Small intestine (tissue), 7 donors: ENCODE measurements around the gene C19orf33. TPM values are rescaled to one million over a fixed set of nuclear protein-coding genes. Genes with fewer than 3 reads are reported as not detected.
A peak's percentile ranks its signal among the peaks of the same experiment; 100 is the strongest.
"Not testable (repeated sequence)": the region's sequence is repeated elsewhere in the genome, so short reads cannot be mapped to it uniquely, and the experiment has no call there.

Experiments used
- DNase-seq, 2 donors: peaks; one replicate each; pipeline versions ENCODE4 v3.0.0 to v3.0.0-alpha.2; 2013
- FAIRE-seq: peaks from 2 replicates; lab custom pipeline; 2012; peaks lifted over from hg19 to GRCh38; lab: Jason Lieb, UNC
- H3K27ac ChIP-seq, 3 donors: one replicate each; pipeline ENCODE4 v1.5.1; 2013; ENCODE audit warnings: low read length in 2 of 3, mild to moderate bottlenecking in 2 of 3, control low read depth in 1 of 3, inconsistent platforms in 1 of 3, low read depth in 1 of 3, moderate library complexity in 1 of 3
- H3K27me3 ChIP-seq, 3 donors: one replicate each; pipeline ENCODE4 v1.6.1; 2013; ENCODE audit warnings: low read length in 3 of 3, inconsistent platforms in 1 of 3; ENCODE audit not compliant: control insufficient read depth in 3 of 3, insufficient read depth in 3 of 3
- H3K36me3 ChIP-seq, 3 donors: one replicate each; pipeline ENCODE4 v1.6.1; 2013; ENCODE audit warnings: low read length in 3 of 3, inconsistent platforms in 1 of 3, low read depth in 1 of 3, mild to moderate bottlenecking in 1 of 3, moderate library complexity in 1 of 3; ENCODE audit not compliant: control insufficient read depth in 3 of 3, insufficient read depth in 2 of 3
- H3K4me1 ChIP-seq, 3 donors: one replicate each; pipeline ENCODE4 v1.6.1; 2013; ENCODE audit warnings: low read length in 2 of 3, inconsistent platforms in 1 of 3, low read depth in 1 of 3, mild to moderate bottlenecking in 1 of 3, moderate library complexity in 1 of 3; ENCODE audit not compliant: control insufficient read depth in 3 of 3, insufficient read depth in 2 of 3
- H3K4me3 ChIP-seq, 3 donors: one replicate each; pipeline ENCODE4 v1.5.1; 2013; ENCODE audit warnings: low read length in 3 of 3, control low read depth in 1 of 3, inconsistent platforms in 1 of 3, low read depth in 1 of 3, mild to moderate bottlenecking in 1 of 3, moderate library complexity in 1 of 3
- H3K9me3 ChIP-seq, 2 donors: one replicate each; pipeline ENCODE4 v1.6.1; 2013; ENCODE audit warnings: low read depth in 1 of 2, low read length in 1 of 2; ENCODE audit not compliant: control insufficient read depth in 2 of 2, insufficient read depth in 1 of 2
- WGBS, 3 donors: extraction: QIAGEN DNeasy Blood & Tissue Kit; methylation state at CpG; one replicate each; pipeline ENCODE4 v1.1.7; 2013; 5-methylcytosine and 5-hydroxymethylcytosine counted together
- polyA plus RNA-seq, 4 donors: library from polyadenylated mRNA; stranded (reverse) in 3 of 4; unstranded in 1 of 4; fragments of 200-250 nt in 3 of 4; fragments of 120-200 nt in 1 of 4; gene quantifications; one replicate each; pipeline versions ENCODE4 v1.2.1 to v1.2.3, GENCODE V29; 2013
- donor health status: healthy with polysubstance abuse.
- donor health status: control.
- donor health status: control.
- donor health status: Bipolar disorder and iron deficiency.
- donor health status: healthy.

C19orf33 gene
- polyA plus RNA-seq, 4 donors: 410 to 2,753 (median 1,138) TPM

DNA sequence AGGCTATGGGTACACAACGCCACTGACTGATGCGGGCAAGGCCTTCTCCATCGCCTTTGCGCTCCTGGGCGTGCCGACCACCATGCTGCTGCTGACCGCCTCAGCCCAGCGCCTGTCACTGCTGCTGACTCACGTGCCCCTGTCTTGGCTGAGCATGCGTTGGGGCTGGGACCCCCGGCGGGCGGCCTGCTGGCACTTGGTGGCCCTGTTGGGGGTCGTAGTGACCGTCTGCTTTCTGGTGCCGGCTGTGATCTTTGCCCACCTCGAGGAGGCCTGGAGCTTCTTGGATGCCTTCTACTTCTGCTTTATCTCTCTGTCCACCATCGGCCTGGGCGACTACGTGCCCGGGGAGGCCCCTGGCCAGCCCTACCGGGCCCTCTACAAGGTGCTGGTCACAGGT is 22.5 kb downstream of the C19orf33 start:
- 93 to 96% (median 95%) methylated on average over 22 of the region's 22 CpGs for WGBS, 3 donors
- FAIRE-seq: no peak
- H3K36me3 ChIP-seq: peaks cover 3 to 21% (median 11%) of the 10 kb centered on the region in 3 donors

DNA sequence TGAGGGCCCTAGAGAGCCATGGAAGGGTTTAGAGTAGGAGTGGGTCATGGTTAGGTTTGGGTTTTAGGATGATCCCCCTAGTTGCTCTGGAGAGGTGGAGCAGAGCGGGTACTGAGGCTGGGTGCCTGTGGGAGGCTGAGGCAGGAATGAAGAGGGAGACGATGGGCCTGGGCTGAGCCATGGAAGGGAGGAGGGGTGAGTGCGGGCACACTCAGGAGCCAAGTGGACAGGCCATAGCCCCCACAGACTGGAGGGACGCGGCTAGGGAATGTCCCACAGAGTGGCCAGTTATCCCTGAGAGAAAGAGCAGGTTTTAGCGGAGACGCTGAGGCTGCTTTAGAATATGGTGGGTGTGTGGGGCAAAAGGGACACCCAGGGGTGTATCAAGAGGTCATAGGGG is 25.6 kb downstream of the C19orf33 start:
- H3K4me1 ChIP-seq: no peaks in the 10 kb centered on the region
- no peaks in the 10 kb centered on the region for H3K27me3 ChIP-seq
- H3K9me3 ChIP-seq: no peaks in the 10 kb centered on the region
- no peak for FAIRE-seq
- WGBS, 3 donors: 94 to 98% (median 98%) methylated on average over 7 of the region's 7 CpGs
- peaks cover 3 to 16% (median 11%) of the 10 kb centered on the region in 3 donors for H3K36me3 ChIP-seq
- H3K4me3 ChIP-seq: no peak overlapping the region
- no peak overlapping the region for H3K27ac ChIP-seq
- DNase-seq: no peak

More for the DNA sequence above, 22.5 kb downstream of the C19orf33 start:
- Histone ChIP-seq H3K4me1 (no peaks in the 10 kb centered on the region), H3K27ac (no peak overlapping the region), H3K9me3 (no peaks in the 10 kb centered on the region), H3K4me3 (no peak overlapping the region), H3K27me3 (no peaks in the 10 kb centered on the region)
- DNase-seq: no peak

DNA sequence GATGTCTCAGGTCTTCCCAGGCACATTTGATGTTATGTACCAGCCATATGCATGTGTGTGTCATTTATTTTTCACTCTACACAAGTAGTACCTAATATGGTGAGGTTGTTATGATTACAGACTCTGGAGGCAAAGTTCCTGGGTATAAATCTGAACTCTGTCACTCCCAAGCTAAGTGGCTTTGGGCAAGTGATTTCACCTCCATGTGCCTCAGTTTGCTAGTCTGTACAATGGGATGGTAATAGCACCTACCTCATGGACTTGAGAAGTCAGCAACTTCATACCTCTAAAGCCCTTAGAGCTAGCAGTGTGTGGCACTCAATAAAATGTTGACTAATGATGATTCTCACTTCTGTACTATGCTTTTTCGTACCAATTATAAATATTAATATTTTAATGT is 27.7 kb downstream of the C19orf33 start:
- FAIRE-seq (no peak), DNase-seq (no peak)
- 87 to 89% (median 88%) methylated on average over 1 of the region's 1 CpG for WGBS, 3 donors
- H3K4me1 ChIP-seq: no peaks in the 10 kb centered on the region
- no peak overlapping the region for H3K27ac ChIP-seq
- H3K36me3 ChIP-seq: peaks cover 3 to 13% (median 6%) of the 10 kb centered on the region in 3 donors
- no peak overlapping the region for H3K4me3 ChIP-seq
- H3K9me3 ChIP-seq: no peaks in the 10 kb centered on the region
- no peaks in the 10 kb centered on the region for H3K27me3 ChIP-seq

DNA sequence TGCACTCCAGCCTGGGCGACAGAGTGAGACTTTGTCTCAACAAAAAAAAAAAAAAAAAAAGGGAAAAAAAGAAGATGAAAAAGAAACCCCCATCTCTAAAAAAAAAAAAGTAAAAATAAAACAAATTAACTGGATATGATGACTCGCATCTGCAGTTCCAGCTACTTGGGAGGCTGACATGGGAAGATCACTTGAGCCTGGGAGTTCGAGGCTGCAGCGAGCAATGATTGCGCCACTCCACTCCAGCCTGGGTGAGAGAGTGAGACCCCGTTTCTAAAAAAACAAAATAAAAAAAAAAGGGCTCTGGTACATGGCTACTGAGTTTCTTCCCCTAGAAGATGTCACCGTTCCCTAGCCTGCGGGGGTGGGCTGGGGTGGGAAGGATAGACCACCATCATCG is 29.2 kb downstream of the C19orf33 start:
- WGBS, 3 donors: 88 to 90% (median 88%) methylated on average over 9 of the region's 9 CpGs

DNA sequence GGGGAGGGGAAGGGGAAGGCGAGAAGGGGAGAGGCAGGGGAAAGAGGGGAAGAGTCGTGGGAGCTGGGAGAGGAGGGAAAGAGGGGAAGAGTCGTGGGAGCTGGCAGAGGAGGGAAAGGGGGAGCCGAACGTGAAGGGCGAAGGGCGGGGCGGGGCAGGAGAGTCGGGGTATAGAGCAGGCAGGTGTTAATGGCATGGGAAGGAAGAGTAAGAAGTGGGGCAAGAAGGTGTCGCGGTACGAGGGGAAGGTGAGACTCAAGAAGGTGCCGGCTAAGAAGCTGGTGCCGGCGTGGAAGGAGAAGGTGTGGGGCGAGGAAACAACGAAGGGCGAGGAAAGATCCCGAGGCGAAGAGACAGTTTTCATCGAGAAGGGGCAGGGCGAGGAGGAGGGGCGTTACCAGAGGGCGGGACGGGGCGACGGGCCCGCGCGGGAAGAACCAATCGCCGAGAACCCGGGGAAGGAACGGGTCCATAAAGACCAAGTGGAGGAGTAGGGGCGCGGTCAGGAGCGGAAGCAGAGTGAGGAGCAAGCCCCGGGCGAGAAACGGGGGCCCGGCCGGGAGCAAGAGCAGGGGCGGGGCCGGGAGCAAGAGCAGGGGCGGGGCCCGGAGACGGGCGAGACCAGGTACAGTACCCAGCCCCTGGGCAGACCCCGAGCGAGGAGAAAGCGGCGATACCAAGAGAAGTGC is 32.0 kb downstream of the C19orf33 start:
- Histone ChIP-seq H3K36me3 (peaks cover 0 to 7% (median 0%) of the 10 kb centered on the region in 3 donors), H3K4me1 (peaks cover 0 to 7% (median 0%) of the 10 kb centered on the region in 3 donors), H3K27ac (peak overlapping the region; percentile 96 to 99 (median 97)), H3K9me3 (no peaks in the 10 kb centered on the region), H3K4me3 (peak overlapping the region; percentile 61 to 70 (median 65)), H3K27me3 (no peaks in the 10 kb centered on the region)
- DNase-seq: peak; percentile 97 to 98
- WGBS, 3 donors: 0 to 1% (median 1%) methylated on average over 48 to 52 of the region's 52 CpGs
- FAIRE-seq: no peak

More for the DNA sequence above, 29.2 kb downstream of the C19orf33 start:
- Histone ChIP-seq H3K4me1 (peaks cover 0 to 7% (median 0%) of the 10 kb centered on the region in 3 donors), H3K9me3 (no peaks in the 10 kb centered on the region), H3K27me3 (no peaks in the 10 kb centered on the region), H3K27ac (no peak overlapping the region), H3K36me3 (no peaks in the 10 kb centered on the region), H3K4me3 (no peak overlapping the region)
- DNase-seq: no peak
- FAIRE-seq: no peak

DNA sequence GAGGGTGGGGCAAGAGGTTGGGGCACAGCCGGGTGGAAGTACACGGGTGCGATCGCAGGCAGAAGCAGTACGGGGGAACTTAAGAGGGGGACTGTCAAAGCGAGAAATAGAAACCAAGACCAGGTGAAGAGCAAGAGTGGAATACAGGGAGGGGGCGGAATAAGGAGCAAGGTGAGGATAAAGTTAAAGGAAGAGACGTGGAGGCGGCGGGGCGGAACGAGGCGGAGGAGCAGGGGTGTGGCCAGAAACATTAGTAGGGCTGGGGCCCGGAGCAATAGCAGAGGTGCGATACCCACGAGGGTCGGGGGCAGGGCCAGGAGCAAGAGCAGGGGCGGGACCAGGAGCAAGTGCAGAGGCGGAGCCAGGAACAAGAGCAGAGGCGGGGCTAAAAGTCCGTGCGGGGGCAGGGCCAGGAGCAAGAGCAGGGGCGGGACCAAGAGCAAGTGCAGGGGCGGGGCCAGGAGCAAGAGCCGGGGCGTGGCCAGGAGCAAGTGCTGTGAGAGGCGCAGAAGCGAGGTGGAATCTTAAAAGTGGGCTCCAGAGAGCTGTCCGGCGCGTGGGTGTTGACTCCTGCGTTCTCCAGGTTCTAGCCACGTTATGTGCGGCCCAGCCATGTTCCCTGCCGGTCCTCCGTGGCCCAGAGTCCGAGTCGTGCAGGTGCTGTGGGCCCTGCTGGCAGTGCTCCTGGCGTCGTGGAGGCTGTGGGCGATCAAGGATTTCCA is 32.7 kb downstream of the C19orf33 start:
- peaks cover 0 to 10% (median 0%) of the 10 kb centered on the region in 3 donors for H3K36me3 ChIP-seq
- WGBS, 3 donors: 1 to 5% (median 4%) methylated on average over 34 to 41 of the region's 41 CpGs
- no peaks in the 10 kb centered on the region for H3K27me3 ChIP-seq
- DNase-seq: peak; percentile 98
- H3K4me1 ChIP-seq: peaks cover 0 to 7% (median 0%) of the 10 kb centered on the region in 3 donors
- H3K27ac ChIP-seq: peak overlapping the region; percentile 96 to 99 (median 97)
- FAIRE-seq: peak; percentile 47
- peak overlapping the region; percentile 61 to 70 (median 65) for H3K4me3 ChIP-seq
- H3K9me3 ChIP-seq: no peaks in the 10 kb centered on the region

DNA sequence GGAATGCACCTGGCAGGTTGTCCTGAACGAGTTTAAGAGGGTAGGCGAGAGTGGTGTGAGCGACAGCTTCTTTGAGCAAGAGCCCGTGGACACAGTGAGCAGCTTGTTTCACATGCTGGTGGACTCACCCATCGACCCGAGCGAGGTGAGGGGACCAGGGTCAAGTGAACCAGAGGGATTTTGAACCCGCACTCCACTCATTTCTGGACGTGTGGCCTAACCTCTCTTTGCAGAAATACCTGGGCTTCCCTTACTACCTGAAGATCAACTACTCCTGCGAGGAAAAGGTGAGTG is 33.3 kb downstream of the C19orf33 start:
- DNase-seq (no peak), FAIRE-seq (no peak)
- Histone ChIP-seq H3K4me1 (peaks cover 0 to 7% (median 0%) of the 10 kb centered on the region in 3 donors), H3K4me3 (peak overlapping the region in 2 of 3 donors; percentile 24 to 70), H3K9me3 (no peaks in the 10 kb centered on the region), H3K27ac (peak overlapping the region; percentile 7 to 97 (median 38)), H3K27me3 (no peaks in the 10 kb centered on the region), H3K36me3 (peaks cover 0 to 10% (median 0%) of the 10 kb centered on the region in 3 donors)
- WGBS, 3 donors: 51 to 64% (median 58%) methylated on average over 10 of the region's 10 CpGs

DNA sequence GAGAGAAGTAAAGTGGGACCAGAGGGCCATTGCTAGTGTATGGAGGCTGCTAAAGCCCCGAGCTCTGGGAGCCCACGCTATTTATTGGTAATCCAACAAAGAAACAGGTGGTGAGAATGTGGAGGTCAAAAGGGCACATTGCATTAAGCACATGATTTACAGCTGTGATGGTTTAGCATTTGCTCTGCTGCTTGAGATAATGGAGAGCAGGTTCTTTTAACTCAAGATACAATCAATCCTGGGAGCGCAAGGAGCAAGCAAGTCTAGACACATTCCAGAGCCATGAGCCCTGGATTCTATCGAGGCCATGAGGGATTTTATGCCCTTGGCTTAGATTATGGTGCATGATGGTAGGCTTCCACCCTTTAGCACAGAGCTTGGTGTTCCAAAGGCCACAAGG is 35.0 kb downstream of the C19orf33 start:
- H3K4me3 ChIP-seq, FAIRE-seq, H3K9me3 ChIP-seq, H3K4me1 ChIP-seq, H3K27me3 ChIP-seq: not testable (repeated sequence)
- DNase-seq: peak; percentile 48 to 54
- H3K36me3 ChIP-seq: peaks cover 0 to 18% (median 0%) of the 10 kb centered on the region in 3 donors
- peak overlapping the region in 1 of 3 donors; percentile 33 for H3K27ac ChIP-seq
- WGBS, 3 donors: 22 to 48% (median 40%) methylated on average over 4 of the region's 4 CpGs
